Measurements from ENCODE around the gene ASAP2.
A peak's percentile ranks its signal among the peaks of the same experiment; 100 is the strongest.
"Not testable (repeated sequence)": the region's sequence is repeated elsewhere in the genome, so short reads cannot be mapped to it uniquely, and the experiment has no call there.

Gene ASAP2

GRCh38 chr2:9388950-9389911 lies 182.6 kb downstream of the ASAP2 start:
- DNase-seq = no peak

GRCh38 chr2:9390151-9390850 lies 183.7 kb downstream of the ASAP2 start:
- DNase-seq = no peak

- no peak for DNase-seq
These were observed 184.4 kb downstream of the ASAP2 start for GRCh38 chr2:9390991-9391390.

- DNase-seq = no peak
These were observed 185.5 kb downstream of the ASAP2 start for GRCh38 chr2:9391961-9392720.

- DNase-seq = peak; percentile 43
These were observed 186.5 kb downstream of the ASAP2 start for GRCh38 chr2:9392898-9393765.

- DNase-seq = no peak
These were observed 188.2 kb downstream of the ASAP2 start for GRCh38 chr2:9394816-9395215.

GRCh38 chr2:9397201-9397600 lies 190.6 kb downstream of the ASAP2 start:
- DNase-seq = no peak

GRCh38 chr2:9398251-9398650 lies 191.6 kb downstream of the ASAP2 start:
- DNase-seq = not testable (repeated sequence)

GRCh38 chr2:9398881-9399780 lies 192.5 kb downstream of the ASAP2 start:
- no peak for DNase-seq

- no peak for DNase-seq
These were observed 193.9 kb downstream of the ASAP2 start for GRCh38 chr2:9400268-9401058.

GRCh38 chr2:9401059-9401547 lies 194.5 kb downstream of the ASAP2 start:
- DNase-seq = no peak

GRCh38 chr2:9401646-9402371 lies 195.2 kb downstream of the ASAP2 start:
- DNase-seq = no peak

- DNase-seq = no peak
These were observed 197.3 kb downstream of the ASAP2 start for GRCh38 chr2:9403924-9404323.

GRCh38 chr2:9404451-9404850 lies 197.8 kb downstream of the ASAP2 start:
- DNase-seq = no peak

- peak; percentile 38 for DNase-seq
These were observed 199.0 kb downstream of the ASAP2 start for GRCh38 chr2:9405636-9406035.

GRCh38 chr2:9406529-9407362 lies 200.1 kb downstream of the ASAP2 start:
- DNase-seq = no peak

- DNase-seq = no peak
These were observed 200.8 kb downstream of the ASAP2 start for GRCh38 chr2:9407363-9407811.

- no peak for DNase-seq
These were observed 202.1 kb downstream of the ASAP2 start for GRCh38 chr2:9408641-9409151.
